Activated CD8-positive, alpha-beta memory T cell treated with anti-CD3 and anti-CD28 coated beads, Interleukin-2, amount 50 U/mL, for 24 hours (primary cell): ENCODE data around the gene NID1.

ENCODE experiments used
- DNase-seq: peaks from one replicate; pipeline ENCODE4 v3.0.0-alpha.2; 2020; ENCODE audit errors: extremely low read depth

NID1 gene, protein sequence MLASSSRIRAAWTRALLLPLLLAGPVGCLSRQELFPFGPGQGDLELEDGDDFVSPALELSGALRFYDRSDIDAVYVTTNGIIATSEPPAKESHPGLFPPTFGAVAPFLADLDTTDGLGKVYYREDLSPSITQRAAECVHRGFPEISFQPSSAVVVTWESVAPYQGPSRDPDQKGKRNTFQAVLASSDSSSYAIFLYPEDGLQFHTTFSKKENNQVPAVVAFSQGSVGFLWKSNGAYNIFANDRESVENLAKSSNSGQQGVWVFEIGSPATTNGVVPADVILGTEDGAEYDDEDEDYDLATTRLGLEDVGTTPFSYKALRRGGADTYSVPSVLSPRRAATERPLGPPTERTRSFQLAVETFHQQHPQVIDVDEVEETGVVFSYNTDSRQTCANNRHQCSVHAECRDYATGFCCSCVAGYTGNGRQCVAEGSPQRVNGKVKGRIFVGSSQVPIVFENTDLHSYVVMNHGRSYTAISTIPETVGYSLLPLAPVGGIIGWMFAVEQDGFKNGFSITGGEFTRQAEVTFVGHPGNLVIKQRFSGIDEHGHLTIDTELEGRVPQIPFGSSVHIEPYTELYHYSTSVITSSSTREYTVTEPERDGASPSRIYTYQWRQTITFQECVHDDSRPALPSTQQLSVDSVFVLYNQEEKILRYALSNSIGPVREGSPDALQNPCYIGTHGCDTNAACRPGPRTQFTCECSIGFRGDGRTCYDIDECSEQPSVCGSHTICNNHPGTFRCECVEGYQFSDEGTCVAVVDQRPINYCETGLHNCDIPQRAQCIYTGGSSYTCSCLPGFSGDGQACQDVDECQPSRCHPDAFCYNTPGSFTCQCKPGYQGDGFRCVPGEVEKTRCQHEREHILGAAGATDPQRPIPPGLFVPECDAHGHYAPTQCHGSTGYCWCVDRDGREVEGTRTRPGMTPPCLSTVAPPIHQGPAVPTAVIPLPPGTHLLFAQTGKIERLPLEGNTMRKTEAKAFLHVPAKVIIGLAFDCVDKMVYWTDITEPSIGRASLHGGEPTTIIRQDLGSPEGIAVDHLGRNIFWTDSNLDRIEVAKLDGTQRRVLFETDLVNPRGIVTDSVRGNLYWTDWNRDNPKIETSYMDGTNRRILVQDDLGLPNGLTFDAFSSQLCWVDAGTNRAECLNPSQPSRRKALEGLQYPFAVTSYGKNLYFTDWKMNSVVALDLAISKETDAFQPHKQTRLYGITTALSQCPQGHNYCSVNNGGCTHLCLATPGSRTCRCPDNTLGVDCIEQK

GRCh38 chr1:236064674-236065508 lies at the start of gene NID1:
NID1 (minus strand) TSS chr1:236065090; CDS start chr1:236065079, 11 bp downstream.
- DNase-seq: no peak

DNA sequence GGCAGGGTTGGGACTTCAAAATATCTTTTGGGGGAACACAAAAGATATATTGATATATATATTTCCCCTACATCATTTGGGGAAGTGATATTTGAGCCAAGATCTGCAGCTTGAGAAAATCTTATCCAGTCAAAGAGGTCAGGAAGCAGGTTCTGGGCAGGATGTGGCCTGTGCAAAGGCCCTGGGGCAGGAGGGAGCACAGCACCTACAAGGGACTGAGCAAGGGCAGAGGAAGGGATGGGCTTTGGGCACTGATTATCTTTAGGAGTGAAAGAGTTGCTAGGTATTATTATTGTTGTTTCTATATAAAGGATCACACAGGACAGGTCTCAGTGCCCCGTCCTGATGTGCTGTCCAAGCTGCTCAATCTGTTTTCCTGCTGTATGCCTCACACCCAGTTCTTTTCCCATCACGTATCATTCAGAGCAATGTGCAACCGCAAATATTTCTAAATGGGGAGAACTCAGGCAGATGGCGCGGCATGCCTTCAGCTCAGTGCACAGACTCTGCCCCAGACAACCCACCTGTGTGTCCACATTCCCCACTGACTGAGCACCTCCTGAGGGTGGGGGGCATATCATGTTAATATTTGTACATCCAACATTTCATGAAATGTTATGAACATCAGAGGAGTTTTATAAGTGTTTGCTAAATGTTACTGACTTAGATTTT lies 49.3 kb upstream of the NID1 start:
- DNase-seq: no peak

GRCh38 chr1:236113324-236114032 lies 48.6 kb upstream of the NID1 start:
- no peak for DNase-seq

DNA sequence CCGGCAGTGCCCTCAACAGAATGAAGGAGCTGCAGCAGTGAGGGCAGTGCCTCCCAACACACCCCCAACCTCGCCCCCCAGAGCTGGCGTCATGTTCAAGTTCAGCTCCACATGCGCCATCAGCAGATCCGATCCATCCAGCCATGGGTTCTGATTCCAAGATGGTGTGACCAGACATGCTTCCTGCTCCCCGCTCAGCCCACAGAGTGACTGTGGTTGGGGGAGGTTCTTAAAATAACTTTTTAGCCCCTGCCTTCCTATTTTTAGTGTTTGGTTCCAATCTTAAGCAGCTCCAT lies 47.4 kb upstream of the NID1 start:
- no peak for DNase-seq

DNA sequence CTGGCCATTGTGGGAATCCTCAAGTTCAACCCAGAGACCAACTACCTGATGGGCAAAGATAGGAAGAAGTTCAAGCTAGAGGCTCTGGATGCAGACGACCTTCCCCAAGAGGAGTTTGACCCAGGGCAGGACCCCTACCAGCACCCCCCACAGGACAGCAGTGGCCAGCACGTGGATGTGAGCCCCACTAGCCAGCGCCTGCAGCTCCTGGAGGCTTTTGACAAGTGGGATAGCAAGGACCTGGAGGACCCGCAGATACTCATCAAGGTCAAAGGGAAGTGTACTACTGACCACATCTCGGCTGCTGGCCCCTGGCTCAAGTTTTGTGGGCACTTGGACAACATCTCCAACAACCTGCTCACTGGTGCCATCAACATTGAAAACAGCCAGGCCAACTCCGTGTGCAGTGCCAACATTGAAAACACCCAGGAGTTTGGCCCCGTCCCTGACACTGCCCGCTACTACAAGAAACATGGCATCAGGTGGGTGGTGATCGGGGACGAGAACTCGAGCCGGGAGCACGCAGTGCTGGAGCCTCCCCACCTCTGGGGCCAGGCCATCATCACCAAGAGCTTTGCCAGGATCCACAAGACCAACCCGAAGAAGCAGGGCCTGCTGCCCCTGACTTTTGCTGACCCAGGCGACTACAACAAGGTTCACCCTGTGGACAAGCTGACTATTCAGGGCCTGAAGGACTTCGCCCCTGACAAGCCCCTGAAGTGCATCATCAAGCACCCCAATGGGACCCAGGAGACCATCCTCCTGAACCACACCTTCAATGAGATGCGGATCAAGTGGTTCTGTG lies 46.8 kb upstream of the NID1 start:
- no peak for DNase-seq

GRCh38 chr1:236110137-236110536 lies 45.2 kb upstream of the NID1 start:
- DNase-seq: no peak

DNA sequence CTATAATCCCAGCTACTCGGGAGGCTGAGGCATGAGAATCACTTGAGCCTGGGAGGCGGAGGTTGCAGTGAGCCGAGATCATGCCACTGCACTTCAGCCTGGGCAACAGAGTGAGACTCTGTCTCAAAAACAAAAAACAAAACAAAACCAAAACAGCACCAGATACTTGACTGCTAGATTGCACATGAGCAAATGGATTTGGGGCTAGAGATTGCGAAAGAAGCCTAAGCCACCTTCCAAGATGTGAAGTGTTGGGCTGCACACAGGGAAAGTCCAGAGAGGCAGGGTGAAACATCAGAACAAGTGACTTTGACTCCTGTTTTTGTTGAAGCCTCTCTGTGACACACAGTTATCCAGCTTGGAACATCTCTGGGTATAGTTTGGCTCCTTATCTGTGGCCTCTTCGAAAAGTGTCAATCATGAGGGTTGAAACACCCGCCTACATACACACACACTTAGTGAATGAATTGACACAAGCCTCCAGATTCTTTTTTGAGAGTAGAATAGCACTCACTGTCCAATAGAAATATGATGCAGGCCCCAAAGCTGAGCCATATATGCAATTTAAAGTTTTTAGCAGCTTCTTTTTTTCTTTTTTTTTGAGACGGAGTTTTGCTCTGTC lies 43.2 kb upstream of the NID1 start:
- DNase-seq: no peak

DNA sequence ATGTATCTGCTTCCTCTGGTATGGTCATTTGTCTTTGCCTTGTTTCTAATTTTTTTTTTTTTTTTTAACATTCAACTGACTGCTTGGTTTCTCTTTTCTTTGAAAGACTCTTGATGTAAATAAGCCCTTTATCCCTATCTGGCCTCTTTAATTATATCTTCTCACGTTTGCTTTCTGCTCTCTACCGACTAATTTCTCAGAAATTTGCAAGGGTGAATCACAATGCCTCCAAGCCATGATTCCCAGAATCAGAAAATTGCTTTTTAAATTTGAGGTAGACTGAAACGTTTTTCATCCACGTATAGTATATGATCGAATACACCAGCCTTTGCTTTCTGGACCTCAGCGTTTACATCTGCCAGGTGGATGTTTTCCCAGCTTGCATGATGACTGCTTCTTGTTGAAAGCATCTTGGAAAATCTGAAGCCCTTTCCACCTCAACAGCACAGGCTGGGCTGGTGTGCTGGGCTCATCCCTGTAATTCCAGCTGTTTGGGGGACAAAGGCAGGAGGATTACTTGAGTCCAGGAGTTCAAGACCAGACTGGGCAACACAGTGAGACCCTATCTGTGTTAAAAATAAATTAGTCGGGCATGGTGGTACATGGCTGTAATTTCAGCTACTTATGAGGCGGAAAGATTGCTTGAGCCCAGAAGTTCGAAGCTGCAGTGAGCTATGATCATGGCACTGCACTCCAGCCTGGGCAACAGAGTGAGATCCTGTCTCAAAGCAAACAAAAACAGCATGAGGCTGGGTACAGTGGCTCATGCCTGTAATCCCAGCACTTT lies 42.4 kb upstream of the NID1 start:
- no peak for DNase-seq

- DNase-seq: no peak
Measured at GRCh38 chr1:236103646-236104218, 38.8 kb upstream of the NID1 start.

DNA sequence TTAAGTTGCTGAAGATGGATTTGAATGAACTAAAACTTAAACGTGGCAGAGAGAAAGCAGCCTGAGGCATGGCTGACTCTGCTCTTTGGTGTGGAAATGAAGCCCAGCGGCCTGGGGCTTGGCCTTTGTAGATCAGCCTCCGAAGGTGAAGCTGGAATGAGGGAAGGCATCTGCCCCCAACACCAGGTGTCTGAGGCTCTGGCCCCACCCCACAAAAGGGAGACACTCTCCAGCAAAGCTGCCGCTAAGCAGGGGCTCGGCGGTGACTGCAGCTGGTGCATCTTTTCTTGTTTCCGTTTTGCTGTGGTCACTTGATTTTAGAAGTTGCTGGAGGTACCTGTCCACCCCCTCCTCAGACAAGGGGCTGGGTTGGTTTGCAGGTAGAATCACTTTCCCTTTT lies 38.2 kb upstream of the NID1 start:
- no peak for DNase-seq

DNA sequence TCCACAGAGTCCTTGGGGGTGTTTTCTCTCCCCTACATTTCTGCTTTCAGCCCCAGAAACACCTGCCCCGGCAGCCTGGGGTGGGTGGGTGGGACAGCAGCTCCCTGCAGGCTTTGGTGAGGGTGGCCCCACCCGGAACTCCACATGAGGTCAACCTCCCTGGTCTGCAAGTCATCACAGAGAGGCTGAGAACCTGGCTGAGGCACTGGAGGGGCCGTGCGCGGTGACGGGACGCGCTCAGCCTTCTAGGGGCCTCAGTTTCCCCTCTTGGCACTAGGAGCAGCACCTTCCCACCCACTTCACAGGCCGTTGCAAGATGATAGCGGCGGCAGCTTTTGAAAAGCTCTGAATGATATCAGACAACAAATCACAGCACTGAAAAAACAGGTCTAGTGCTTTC lies 37.7 kb upstream of the NID1 start:
- DNase-seq: no peak

DNA sequence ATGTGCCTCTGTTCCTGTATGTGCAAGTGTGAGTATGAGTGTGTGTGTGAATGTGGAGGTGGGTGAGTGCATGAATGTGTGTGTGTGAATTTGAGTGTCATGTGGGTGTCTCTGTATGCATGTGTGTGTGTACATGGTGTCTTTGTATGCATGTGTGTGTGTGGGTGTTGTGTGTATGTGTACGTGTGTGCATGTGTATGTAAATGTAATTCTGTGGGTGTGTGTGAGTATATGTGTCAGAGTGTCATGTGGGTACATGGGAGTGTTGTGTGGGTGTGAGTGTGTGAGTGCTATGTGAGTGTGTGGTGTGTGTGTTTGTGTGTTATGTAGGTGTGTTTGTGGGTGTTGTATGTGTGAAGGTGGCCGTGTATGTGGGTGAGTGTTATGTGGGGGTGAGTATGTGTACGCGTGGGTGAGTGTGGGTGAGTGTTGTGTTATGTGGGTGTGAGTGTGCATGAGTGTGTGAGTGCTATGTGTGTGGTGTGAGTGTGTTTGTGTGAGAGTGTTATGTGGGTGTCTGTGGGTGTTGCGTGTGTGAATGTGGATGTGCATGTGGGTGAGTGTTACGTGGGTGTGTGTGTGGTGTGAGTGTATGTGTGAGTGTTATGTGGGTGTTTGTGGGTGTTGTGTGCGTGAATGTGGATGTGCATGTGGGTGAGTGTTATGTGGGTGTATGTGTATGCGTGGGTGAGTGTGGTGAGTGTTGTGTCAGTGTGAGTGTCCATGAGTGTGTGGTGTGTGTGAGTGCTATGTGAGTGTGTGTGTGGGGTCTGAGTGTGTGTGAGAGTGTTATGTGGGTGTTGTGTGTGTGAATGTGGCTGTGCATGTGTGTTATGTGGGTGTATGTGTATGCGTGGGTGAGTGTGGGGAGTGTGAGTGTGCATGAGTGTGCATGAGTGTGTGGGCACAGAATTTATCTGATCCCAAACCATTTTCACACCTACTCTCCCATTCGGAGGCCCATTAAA lies 36.6 kb upstream of the NID1 start:
- no peak for DNase-seq

- DNase-seq: no peak
Measured at GRCh38 chr1:236100799-236101198, 35.9 kb upstream of the NID1 start.

- no peak for DNase-seq
Measured at GRCh38 chr1:236099355-236099974, 34.6 kb upstream of the NID1 start.

GRCh38 chr1:236098267-236098666 lies 33.4 kb upstream of the NID1 start:
- no peak for DNase-seq
